SU-DHL-6 (cell line): ENCODE results near the gene FBXO8.

ENCODE experiments used
- H2AFZ ChIP-seq: fragments of 200-600 bp; sonication (generic); 2 replicates; pipeline ENCODE4 v1.6.1; 2014; ENCODE audit warnings: low read depth, mild to moderate bottlenecking, moderate library complexity, mixed read lengths, antibody characterized with exemption, low read length; ENCODE audit not compliant: severe bottlenecking
- H3F3A ChIP-seq: fragments of 200-600 bp; shearing (Covaris generic); 2 replicates; pipeline ENCODE4 v1.6.0; 2016; ENCODE audit warnings: antibody characterized with exemption, mild to moderate bottlenecking; ENCODE audit not compliant: insufficient read depth
- H3K27ac ChIP-seq: fragments of 200-600 bp; sonication (generic); 2 replicates; pipeline ENCODE4 v1.5.1; 2016; ENCODE audit warnings: low read depth, mild to moderate bottlenecking, low read length, moderate library complexity, mixed read lengths
- H3K27me3 ChIP-seq: fragments of 200-600 bp; sonication (generic), shearing (Covaris generic); 2 replicates; pipeline ENCODE4 v1.6.0; 2014; ENCODE audit warnings: mild to moderate bottlenecking, low read length
- H3K36me3 ChIP-seq: fragments of 200-600 bp; sonication (generic); 2 replicates; pipeline ENCODE4 v1.6.1; 2014; ENCODE audit warnings: mild to moderate bottlenecking, low read length, mixed read lengths
- H3K4me2 ChIP-seq: fragments of 300-600, 200-600 bp; shearing (Covaris generic), sonication (generic); 2 replicates; pipeline ENCODE4 v1.6.0; 2014; ENCODE audit warnings: low read length, low read depth, mild to moderate bottlenecking; ENCODE audit not compliant: poor library complexity, severe bottlenecking
- H3K4me3 ChIP-seq: fragments of 200-600 bp; sonication (generic); 2 replicates; pipeline ENCODE4 v1.5.1; 2014; ENCODE audit warnings: antibody characterized with exemption, low read length, mild to moderate bottlenecking, mixed read lengths; ENCODE audit not compliant: insufficient read depth, poor library complexity, severe bottlenecking
- H3K79me2 ChIP-seq: fragments of 200-600 bp; sonication (generic); 2 replicates; pipeline ENCODE4 v1.6.1; 2014; ENCODE audit warnings: mild to moderate bottlenecking, low read length, moderate library complexity; ENCODE audit not compliant: insufficient read depth
- H3K9ac ChIP-seq: fragments of 200-600 bp; sonication (generic); 2 replicates; pipeline ENCODE4 v1.7.0; 2014; ENCODE audit warnings: mild to moderate bottlenecking, low read length
- H3K9me2 ChIP-seq: fragments of 200-600 bp; sonication (generic); replicated peaks from 2 replicates; pipeline ENCODE4 v1.6.1; 2014; ENCODE audit warnings: low read length; ENCODE audit not compliant: insufficient read depth
- H3K9me3 ChIP-seq: fragments of 200-600 bp; sonication (generic); 2 replicates; pipeline ENCODE4 v1.6.1; 2014; ENCODE audit warnings: low read length, mixed read lengths; ENCODE audit not compliant: insufficient read depth
- H4K20me1 ChIP-seq: fragments of 200-600 bp; sonication (generic); 2 replicates; pipeline ENCODE4 v1.6.1; 2014; ENCODE audit warnings: low read depth, mild to moderate bottlenecking, antibody characterized with exemption, low read length, moderate library complexity, mixed read lengths
- EZH2phosphoT487 ChIP-seq: fragments of 200-600 bp; sonication (generic), shearing (Covaris generic); conservative IDR thresholded peaks from 2 replicates; pipeline ENCODE4 v1.6.1; 2018; ENCODE audit warnings: mild to moderate bottlenecking, antibody characterized with exemption, low read length, moderate library complexity, mixed read lengths
- TF ChIP-seq, protein P1 (sequence below): fragments of 200-600 bp; sonication (generic); IDR thresholded peaks from one replicate; pipeline ENCODE4 v1.5.1; 2017; ENCODE audit warnings: antibody characterized with exemption, mild to moderate bottlenecking, low read length, moderate library complexity; ENCODE audit not compliant: insufficient read depth, poor library complexity, severe bottlenecking

The FBXO8 gene

DNA sequence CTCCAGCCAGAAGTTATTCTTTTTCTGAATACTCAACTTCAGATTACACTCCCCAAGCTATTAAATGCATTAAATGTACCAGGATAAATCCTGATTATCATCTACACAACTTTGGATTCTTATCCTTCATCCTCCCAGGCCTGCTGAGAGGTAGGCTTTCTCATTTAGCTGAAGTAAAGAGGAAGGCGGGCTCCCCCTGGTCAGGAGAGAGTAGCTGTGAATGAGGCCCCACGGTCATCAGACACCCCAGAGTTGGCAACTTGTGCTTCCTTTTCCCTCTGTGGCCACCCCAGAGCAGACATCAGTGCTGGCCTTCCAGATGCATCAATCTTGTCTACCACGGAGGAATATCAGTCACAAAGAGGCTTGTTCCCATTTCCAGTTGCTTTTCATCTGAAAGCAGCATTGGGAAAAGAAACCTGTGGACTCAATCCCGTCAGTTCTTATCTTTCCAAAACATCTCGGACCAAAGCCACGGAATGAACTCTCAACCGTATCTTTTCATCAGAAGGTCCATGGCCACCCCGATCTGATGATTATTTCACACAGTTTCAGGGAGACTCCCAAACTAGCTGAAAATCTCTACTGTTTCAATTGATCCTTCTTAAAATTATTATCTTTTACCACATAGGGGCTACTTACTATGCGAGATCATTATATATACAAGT lies 79.2 kb downstream of the FBXO8 start:
- H3K27me3 ChIP-seq = no peaks in the 10 kb centered on the region; the same call in 1 of the 2 replicates
- no peak overlapping the region for H3K4me3 ChIP-seq
- no peak overlapping the region for H3K27ac ChIP-seq
- H3K9me3 ChIP-seq = no peaks in the 10 kb centered on the region
- no peaks in the 10 kb centered on the region for H3F3A ChIP-seq
- no peaks in the 10 kb centered on the region for H4K20me1 ChIP-seq
- H3K79me2 ChIP-seq = no peaks in the 10 kb centered on the region
- H3K9ac ChIP-seq = no peak overlapping the region
- TF ChIP-seq, protein P1, sequence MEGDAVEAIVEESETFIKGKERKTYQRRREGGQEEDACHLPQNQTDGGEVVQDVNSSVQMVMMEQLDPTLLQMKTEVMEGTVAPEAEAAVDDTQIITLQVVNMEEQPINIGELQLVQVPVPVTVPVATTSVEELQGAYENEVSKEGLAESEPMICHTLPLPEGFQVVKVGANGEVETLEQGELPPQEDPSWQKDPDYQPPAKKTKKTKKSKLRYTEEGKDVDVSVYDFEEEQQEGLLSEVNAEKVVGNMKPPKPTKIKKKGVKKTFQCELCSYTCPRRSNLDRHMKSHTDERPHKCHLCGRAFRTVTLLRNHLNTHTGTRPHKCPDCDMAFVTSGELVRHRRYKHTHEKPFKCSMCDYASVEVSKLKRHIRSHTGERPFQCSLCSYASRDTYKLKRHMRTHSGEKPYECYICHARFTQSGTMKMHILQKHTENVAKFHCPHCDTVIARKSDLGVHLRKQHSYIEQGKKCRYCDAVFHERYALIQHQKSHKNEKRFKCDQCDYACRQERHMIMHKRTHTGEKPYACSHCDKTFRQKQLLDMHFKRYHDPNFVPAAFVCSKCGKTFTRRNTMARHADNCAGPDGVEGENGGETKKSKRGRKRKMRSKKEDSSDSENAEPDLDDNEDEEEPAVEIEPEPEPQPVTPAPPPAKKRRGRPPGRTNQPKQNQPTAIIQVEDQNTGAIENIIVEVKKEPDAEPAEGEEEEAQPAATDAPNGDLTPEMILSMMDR = no peak
- TF ChIP-seq EZH2phosphoT487 = no peak
- H2AFZ ChIP-seq = no peak overlapping the region
- H3K9me2 ChIP-seq = no peaks in the 10 kb centered on the region
- H3K4me2 ChIP-seq = no peak overlapping the region
- H3K36me3 ChIP-seq = no peaks in the 10 kb centered on the region; the same call in 1 of the 2 replicates

DNA sequence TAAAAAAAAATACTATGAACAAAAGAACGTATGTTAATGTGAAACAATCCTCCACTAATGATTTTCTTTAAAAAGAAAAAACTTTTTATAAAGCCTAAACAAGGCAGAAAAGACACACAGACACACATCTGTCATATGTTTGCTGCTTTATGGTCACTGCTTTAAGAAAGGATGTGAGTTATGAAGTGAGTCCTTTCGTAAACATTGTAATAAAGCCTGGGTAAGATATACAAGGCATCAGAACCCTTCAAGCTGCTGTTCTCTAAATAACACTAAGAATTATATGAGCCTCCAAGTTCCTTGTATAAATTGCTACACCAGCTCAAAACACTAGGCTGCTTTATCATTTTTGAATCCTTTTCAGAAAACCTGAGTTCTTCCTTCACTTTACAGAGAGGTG lies 81.6 kb downstream of the FBXO8 start:
- H3K9ac ChIP-seq = no peak overlapping the region

DNA sequence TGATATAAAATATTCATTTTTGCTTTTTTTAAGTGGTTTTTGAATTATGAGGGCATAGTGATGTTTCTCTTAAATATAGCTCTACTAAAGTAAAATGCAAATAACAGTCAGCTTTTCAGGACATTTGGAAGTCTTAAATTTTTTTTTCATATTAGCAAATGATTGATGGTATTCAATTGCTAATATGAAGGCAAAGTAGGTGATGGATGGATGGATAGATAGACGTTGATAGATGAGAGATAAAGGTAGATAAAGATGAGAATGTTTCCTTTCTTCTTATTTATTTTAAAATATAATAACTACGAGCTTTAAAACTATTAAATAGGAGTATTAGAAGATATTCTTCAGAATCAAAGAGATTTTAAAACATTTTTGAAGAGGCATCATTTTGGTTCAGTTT lies 83.7 kb downstream of the FBXO8 start:
- H3K79me2 ChIP-seq = no peaks in the 10 kb centered on the region
- no peaks in the 10 kb centered on the region; the same call in 1 of the 2 replicates for H3K27me3 ChIP-seq
- no peak overlapping the region for H3K4me2 ChIP-seq
- no peaks in the 10 kb centered on the region for H3F3A ChIP-seq
- H4K20me1 ChIP-seq = no peaks in the 10 kb centered on the region
- no peaks in the 10 kb centered on the region for H3K9me3 ChIP-seq
- no peak for TF ChIP-seq EZH2phosphoT487
- TF ChIP-seq, protein P1 = no peak
- no peak overlapping the region for H2AFZ ChIP-seq
- H3K9ac ChIP-seq = no peak overlapping the region
- no peaks in the 10 kb centered on the region; the same call in 1 of the 2 replicates for H3K36me3 ChIP-seq
- no peaks in the 10 kb centered on the region for H3K9me2 ChIP-seq
- H3K4me3 ChIP-seq = no peak overlapping the region
- no peak overlapping the region for H3K27ac ChIP-seq

More for the DNA sequence above, 81.6 kb downstream of the FBXO8 start:
- Histone ChIP-seq H3K27ac (no peak overlapping the region), H2AFZ (no peak overlapping the region), H3K9me2 (no peaks in the 10 kb centered on the region), H3K27me3 (no peaks in the 10 kb centered on the region; the same call in 1 of the 2 replicates), H3K4me2 (no peak overlapping the region), H4K20me1 (no peaks in the 10 kb centered on the region), H3K4me3 (no peak overlapping the region), H3K36me3 (no peaks in the 10 kb centered on the region; the same call in 1 of the 2 replicates), H3F3A (no peaks in the 10 kb centered on the region), H3K9me3 (no peaks in the 10 kb centered on the region), H3K79me2 (no peaks in the 10 kb centered on the region)
- TF ChIP-seq EZH2phosphoT487 = no peak
- TF ChIP-seq, protein P1 = no peak
